NK-92 (cell line): ENCODE results near the gene ZNF75A.

ENCODE experiments used
- DNase-seq: peaks from one replicate; lab custom pipeline; 2025; ENCODE audit not compliant: unreplicated experiment; lab: John Stamatoyannopoulos, UW

ZNF75A gene

GRCh38 chr16:3285131-3285530 is 20.2 kb upstream of the ZNF75A start:
- DNase-seq = no peak

GRCh38 chr16:3289998-3290673 is 15.2 kb upstream of the ZNF75A start:
- no peak for DNase-seq

- DNase-seq = no peak
Measured at GRCh38 chr16:3292604-3293003, 12.7 kb upstream of the ZNF75A start.

GRCh38 chr16:3295209-3295608 is 10.1 kb upstream of the ZNF75A start:
- no peak for DNase-seq

- no peak for DNase-seq
Measured at GRCh38 chr16:3295783-3296182, 9.5 kb upstream of the ZNF75A start.

- no peak for DNase-seq
Measured at GRCh38 chr16:3304370-3304769, 927 bp upstream of the ZNF75A start.

- no peak for DNase-seq
Measured at GRCh38 chr16:3306078-3306477, 781 bp downstream of the ZNF75A start.

GRCh38 chr16:3311496-3311895 is 6.2 kb downstream of the ZNF75A start:
- DNase-seq = no peak

GRCh38 chr16:3317315-3317999 is 12.2 kb downstream of the ZNF75A start:
- DNase-seq = no peak

GRCh38 chr16:3321816-3322215 is 16.5 kb downstream of the ZNF75A start:
- DNase-seq = no peak

GRCh38 chr16:3327514-3327913 is 22.2 kb downstream of the ZNF75A start:
- DNase-seq = no peak

- DNase-seq = no peak
Measured at GRCh38 chr16:3328104-3328503, 22.8 kb downstream of the ZNF75A start.

- DNase-seq = no peak
Measured at GRCh38 chr16:3328643-3329042, 23.3 kb downstream of the ZNF75A start.

- no peak for DNase-seq
Measured at GRCh38 chr16:3346041-3346440, 40.7 kb downstream of the ZNF75A start.

GRCh38 chr16:3347586-3347985 is 42.3 kb downstream of the ZNF75A start:
- DNase-seq = no peak

GRCh38 chr16:3348547-3349167 is 43.4 kb downstream of the ZNF75A start:
- no peak for DNase-seq

- no peak for DNase-seq
Measured at GRCh38 chr16:3349175-3349574, 43.9 kb downstream of the ZNF75A start.

GRCh38 chr16:3355589-3355988 is 50.3 kb downstream of the ZNF75A start, which contains the start of gene OR2C1:
OR2C1 (plus strand) TSS chr16:3355889; CDS start chr16:3355941, 52 bp downstream.
- DNase-seq = no peak

- DNase-seq = no peak
Measured at GRCh38 chr16:3356118-3356517, 50.8 kb downstream of the ZNF75A start.

- no peak for DNase-seq
Measured at GRCh38 chr16:3358871-3359270, 53.6 kb downstream of the ZNF75A start.

- no peak for DNase-seq
Measured at GRCh38 chr16:3362931-3363330, 57.6 kb downstream of the ZNF75A start.

- no peak for DNase-seq
Measured at GRCh38 chr16:3363793-3364192, 58.5 kb downstream of the ZNF75A start.
